NCI-H1417 (cell line): ENCODE data around the gene PSMF1.

ENCODE experiments used
- DNase-seq, 3 experiments: peaks; one replicate each; lab custom pipeline; 2025; lab: John Stamatoyannopoulos, UW

Gene PSMF1

DNA sequence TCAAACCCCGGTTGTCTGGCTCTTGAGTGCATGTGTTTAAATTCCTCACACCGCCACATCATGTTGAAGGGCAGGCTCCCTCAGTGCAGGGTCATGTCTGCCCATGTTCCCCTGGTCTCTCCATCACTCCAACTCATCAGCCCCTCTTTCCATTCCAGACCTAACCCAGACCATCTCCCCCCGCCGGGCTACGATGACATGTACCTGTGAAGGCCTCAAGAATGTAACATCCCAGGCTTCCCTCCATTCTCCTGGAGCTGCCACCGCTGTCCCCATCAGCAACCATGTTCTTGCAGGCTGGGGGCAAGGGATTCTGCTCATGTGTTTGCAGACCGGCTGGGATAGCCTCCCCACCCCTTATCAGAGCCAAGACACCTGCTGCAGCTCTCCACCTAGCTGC lies 46.5 kb downstream of the PSMF1 start:
- DNase-seq = no peak

DNA sequence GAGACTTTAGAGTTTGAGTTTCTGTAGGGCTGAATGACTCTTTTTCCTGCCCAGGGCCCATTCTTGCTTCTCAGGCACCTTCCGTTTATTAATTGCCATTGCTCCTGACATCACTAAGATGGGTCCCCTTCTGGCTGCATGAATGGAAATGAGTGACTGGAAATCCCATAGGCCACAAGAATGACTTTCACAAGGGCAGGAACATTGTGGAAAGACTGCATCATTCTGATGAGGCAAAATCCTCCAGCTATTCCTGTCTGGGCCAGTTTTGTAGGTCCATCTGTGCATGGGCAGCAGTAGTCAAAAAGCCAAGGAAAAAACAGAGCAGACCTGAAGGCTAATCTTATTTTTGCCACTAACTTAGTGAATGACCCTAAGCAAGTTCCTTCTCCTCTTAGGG lies 47.1 kb downstream of the PSMF1 start:
- no peak for DNase-seq

DNA sequence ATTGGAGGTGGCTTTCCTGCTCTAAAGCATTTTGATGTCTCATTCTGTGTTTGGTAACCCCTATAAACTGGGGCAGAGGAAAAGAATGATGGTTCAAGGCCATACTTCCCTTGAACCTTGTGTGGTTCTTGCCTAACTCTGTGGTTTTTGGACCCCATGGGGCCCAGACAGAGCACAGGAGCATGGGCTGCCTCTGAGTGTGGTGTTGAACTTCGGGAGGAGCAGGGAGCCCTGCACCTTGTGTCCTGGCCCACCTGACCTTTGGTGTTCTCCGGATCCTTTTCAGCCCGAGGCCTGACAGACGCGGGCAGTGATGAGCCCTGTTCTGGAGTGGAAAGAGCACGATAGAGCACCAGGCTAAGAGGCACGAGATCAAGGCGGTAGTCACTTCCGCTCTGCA lies 47.5 kb downstream of the PSMF1 start:
- no peak for DNase-seq

DNA sequence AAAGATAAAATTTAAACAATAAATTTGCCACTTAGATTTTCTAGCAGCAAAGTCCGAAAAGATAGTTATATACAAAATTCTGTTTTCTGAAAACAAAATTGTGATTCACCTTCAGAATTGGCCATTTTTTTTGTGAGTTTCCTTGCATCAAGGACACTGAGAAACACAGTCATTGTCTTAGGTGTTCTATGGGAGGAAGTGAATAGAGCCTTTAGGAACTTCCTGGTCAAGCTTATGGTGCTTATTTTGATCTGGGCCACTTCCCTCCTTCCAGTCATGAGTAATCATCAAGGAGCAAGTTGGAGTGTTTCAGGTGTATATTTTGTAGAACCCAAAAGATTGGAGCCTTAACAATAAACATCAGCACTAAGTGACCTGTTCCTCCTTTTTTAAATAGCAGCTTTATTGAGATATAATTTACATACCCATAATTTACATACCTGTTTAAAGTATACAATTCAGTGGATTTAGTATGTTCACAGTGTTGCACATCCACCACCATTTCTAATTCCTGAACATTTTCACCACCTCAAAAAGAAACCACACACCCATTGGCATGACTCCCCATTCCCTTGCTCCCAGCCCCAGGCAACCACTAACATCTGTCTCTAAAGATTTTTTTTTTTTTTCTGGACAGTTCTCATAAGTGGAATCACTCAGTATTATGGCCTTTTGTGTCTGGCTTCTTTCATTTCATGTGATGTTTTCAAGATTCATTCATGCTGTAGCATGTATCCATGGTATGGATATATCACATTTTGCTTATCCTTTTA lies 48.7 kb downstream of the PSMF1 start:
- DNase-seq = no peak

DNA sequence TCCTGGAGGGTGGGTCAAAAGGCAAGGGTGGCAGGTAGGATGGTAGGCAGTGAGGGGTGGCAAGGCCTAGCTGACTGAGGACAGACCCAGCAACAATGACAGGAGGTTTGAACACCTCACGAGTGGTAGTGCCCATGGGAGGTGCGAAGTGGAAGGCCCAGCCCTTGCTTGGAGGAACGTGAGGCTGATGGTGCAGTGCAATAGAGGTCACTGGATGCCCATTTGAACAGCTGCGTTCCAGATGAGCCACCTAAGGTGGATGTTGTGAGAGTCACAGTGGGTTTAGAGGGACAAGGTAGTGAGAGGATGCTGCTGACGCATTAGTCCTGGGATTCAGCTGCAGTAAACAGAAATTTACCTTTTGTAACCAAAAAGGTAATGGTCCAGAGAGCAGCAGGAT lies 50.8 kb downstream of the PSMF1 start:
- no peak for DNase-seq

DNA sequence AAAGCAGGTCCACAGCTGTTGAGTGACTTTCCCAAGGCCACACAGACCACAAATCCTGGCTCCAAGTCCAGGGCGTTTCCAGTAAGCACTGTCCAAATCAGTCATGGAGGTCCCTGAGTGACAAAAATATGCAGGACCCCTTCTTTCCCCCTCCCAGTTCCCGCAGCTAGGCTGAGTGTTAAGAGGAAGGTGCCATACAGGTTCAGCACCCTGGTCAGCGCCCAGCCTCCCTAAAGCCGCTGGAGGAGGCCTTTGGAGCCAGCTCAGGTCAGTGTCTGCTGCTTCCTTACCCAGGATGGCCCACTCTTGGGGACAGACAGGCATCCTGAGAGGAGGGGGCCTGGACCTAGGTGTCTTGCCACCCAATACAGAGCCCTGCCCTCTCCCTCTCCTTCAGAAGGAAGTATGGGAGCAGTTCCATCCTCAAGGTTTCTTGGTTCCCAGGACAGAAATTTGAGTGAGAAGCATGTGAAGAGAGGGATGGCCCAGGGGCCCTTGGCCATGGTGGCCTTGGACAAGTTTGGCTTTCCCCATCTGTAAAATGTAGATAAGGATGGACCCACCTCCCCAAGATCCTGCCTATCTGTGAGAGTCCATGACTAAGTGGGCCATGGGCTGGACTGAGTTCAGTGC lies 53.2 kb downstream of the PSMF1 start:
- no peak for DNase-seq

DNA sequence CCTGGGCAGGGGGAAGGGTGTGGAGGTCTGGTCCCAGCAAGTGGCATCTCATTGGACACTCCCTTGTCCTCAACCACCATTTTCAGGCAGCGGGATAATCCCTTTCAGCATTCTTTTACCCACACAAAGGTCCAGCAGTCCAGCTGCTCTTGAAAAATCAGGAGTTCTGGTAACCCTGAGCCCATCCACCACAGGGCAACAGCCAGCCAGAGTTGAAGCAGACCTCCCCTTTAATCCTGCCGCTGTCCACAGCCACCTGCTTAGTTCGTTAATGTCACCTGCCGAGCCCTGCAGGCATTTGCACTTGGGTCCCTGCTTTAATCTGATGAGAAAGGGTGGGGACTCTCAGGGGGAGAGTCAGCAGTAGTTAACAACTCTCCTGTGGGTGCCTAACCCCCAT lies 55.3 kb downstream of the PSMF1 start:
- peak in 2 of 3 experiments; percentile 35 to 54 for DNase-seq

DNA sequence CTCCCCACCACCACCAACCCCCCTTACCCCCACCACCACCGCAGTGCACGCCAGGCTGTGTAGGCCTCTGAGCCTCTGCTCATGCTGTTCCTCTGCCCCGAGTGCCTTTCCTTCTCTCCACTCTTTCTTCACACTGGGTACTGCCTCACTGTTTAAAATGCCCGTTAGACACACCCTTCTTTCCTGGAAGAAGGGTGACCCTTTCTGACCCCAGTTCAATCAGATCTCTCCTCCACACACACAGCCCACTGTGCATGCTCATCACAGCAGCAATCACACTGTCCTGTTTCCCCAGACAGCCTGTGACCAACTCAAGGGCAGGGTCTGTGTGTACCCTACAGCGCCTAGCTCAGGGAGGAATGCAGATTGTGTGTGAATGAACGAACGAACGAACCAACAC lies 56.4 kb downstream of the PSMF1 start:
- no peak for DNase-seq

DNA sequence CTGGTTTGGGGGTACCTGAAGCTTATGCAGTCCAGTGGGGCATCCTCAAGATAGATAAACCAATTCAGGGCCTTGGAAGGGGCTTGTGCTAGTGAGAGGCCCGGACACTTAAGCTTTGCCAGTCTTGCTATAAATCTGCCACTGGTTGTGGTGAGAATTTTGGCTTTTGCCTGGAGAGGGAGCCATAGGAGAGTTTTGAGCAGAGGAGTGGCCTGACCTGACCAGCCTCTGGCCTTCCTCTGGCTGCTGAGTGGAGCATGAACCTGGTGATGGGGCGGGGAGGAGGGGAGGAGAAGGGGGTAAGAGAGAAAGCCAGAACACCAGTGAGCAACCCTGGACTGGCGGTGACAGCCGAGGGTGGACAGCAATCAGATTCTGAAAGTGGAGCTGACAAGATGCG lies 59.3 kb downstream of the PSMF1 start:
- DNase-seq = no peak

DNA sequence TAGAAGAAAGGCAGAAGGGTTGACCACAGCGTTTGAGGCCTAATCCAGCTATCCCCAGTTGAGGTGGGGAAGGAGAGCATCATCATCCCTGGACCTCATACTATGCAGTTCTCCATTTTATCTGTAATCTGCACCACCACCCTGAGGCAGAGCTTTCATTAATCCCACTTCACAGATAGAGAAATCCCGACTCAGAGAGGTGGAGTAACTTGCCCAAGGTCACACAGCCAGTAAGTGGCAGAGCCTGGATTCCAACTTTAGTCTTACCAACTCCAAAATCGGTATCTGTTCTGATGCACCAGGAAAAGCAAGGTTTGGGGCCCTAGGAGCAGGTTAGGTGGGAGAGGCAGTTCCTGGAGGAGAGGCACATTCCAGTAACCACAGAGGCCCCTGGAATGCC lies 59.7 kb downstream of the PSMF1 start:
- no peak for DNase-seq

DNA sequence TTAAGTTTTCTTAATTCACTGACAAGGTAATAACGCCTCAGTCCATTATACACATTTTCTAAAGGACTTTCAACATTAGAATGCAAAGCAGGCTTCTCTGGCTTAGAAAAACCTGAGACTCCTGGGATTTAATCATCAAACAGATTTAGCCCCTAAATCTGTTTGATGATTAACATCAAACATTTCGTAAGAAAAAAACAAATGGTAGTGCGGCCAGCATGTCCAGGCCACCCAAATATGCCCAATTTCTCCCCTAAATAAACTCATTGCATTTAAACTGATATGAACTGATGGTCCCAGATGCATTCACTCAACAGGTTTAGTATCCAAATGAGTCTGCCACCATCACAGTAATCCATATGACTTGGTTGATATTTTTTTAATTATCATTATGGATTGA lies 60.2 kb downstream of the PSMF1 start:
- no peak for DNase-seq

DNA sequence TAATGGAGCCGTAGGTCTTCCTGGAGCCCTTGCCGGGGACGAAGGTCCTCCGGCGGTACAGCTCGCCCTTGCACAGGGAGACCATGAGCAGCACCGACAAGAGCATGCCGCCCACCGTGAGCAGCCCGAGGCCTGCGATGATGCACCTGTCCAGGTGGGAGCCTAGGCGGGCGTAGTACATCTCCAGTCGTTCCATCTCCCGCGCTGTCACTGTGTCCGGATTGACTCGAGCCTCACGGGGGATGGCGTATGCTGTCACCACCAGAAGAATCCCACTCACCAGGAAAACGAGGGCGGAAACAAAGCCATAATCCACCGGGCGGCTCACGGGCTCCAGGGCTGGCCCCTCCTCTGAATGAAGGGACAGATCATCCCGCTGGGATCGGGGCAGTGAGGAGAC lies 62.5 kb downstream of the PSMF1 start:
- no peak for DNase-seq

DNA sequence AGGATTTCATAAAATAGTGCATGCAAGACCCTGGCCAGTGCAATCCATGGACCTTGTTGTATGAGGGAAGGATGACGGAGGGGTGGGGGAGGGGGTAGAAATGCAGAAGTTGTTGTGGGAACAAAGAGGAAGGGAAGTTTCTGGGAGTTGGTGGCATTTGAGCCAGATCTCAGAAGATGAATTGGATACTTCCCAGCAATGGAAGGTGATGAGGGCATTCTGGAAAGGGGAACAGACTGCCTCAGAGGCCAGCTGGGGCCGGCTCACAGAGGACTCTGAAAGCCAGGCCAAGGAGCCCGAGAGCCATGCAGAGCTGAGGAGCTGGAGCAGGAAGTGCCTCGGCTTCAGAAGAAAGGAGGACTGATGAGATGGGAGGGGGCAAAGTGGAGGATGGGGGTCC lies 63.7 kb downstream of the PSMF1 start:
- no peak for DNase-seq

DNA sequence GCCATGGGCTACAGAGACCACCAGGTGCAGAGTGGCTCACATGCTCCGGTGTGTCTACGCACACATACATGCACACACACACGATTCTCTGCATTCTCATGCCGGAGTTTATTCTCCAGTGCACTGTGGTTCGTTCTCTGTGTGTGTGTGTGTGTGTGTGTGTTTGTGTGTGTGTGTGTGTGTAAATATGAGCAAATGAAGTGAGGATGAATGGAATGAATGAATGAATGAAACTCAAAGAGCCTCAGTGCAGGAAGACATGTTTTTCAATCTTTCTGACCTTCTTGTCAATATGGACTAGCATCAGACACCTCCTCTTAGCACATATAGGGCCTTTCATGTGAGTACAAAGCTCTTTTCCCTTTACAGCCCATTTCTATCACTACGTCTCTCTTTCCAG lies 64.8 kb downstream of the PSMF1 start:
- DNase-seq = no peak

DNA sequence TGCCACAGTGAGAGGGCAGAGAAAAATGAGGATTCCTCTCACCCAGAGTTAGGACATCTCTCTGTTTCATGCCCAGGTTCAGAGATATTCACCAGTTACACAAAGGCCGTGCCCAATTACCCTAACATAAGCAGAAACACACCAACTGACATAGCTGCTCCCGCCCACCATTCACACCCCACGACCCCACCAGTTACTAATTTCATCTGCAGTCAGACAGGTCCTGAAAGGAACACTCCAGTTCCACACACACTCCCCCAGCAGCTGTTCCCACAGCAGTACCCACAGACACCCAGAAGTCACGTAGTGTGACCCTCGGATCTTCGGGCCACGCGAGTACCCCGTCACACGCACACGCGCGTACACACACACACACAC lies 65.8 kb downstream of the PSMF1 start:
- no peak for DNase-seq

DNA sequence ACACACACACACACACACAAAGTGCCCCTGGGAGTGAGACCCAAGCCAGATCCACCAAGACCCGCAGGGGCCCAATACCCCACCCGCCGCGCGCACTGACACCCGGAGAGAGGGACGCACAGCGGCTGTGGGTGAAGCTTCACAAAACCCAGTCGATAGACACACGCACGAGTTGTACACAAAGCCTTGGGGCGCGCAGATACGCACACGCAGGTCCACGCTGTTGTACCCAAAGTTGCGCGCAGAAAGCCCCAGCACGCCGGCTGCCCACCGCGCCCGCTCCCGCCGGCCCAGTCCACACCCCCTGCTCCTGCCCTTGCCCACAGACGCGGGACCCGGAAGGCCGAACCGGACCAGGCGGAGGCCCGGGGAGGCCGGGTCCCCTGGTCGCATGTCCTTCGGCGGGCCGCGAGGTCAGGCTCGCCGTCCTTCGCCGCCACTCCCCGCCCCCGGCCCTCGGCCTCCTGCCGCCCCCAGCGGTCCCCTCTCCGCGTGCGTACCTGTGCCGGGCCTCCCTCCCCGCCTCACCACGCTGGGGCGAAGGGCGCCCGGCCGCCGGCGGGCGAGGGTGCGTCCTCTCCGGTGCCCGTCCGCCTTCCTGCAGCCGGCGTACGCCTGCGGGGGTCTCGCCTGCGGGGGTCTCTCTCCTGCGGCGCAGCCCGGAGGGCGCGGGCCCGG lies 66.4 kb downstream of the PSMF1 start, which contains the start of gene TMEM74B:
Gene TMEM74B, minus strand, starts transcription at position 344 of the 678 bp plus-strand sequence. CDS start 1,180 bp downstream, outside the sequence.
- DNase-seq = peak in 2 of 3 experiments; percentile 60 to 72

DNA sequence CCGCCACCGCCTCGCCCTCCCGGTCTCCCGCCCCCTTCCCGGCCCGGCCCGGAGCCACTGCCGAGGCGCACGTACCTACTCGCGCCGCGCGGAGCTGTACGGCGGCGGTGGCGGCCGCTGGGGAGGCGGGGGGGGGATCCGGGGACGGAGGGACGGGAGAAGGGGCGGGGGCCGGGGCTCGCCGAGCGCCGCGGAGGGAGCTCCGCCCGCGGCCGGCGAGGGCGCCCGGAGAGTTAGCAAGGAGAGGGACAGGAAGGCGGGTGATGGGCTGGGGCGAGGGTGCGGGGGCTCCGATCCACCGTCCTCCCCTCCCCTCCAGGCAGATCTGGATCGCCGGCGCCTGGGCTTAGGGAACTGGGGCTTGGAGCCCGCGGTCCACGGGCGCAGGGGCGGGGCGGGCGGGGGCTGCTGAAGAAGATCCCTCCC lies 66.9 kb downstream of the PSMF1 start:
- DNase-seq = peak in 2 of 3 experiments; percentile 67 to 72

DNA sequence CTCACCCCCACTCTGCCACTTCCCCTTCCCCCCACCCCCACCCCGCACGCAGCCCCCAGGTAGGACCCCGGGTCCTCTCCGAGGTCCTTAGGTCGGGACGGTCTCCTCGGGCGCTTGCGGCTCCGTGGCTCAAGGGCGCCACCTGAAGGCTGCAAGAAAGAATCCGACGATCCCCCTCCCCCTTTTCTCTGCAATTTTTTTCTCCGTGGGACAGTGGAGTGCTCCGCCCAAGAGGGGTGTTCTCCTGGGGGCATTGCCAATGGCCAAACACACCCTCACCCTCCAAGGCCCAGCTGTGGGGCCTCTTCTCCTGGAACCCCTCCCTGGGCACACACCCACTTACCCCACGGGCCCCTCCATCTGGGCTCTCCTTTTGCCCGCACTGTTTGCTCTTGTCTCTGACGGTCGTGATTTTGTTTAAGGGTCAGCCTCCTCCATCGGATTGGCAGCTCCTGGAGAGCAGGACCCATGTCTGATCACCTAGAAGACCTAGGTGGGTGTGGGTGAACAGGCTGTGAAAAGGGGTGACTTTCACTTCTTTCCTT lies 67.5 kb downstream of the PSMF1 start:
- peak in 2 of 3 experiments; percentile 47 to 72 for DNase-seq

DNA sequence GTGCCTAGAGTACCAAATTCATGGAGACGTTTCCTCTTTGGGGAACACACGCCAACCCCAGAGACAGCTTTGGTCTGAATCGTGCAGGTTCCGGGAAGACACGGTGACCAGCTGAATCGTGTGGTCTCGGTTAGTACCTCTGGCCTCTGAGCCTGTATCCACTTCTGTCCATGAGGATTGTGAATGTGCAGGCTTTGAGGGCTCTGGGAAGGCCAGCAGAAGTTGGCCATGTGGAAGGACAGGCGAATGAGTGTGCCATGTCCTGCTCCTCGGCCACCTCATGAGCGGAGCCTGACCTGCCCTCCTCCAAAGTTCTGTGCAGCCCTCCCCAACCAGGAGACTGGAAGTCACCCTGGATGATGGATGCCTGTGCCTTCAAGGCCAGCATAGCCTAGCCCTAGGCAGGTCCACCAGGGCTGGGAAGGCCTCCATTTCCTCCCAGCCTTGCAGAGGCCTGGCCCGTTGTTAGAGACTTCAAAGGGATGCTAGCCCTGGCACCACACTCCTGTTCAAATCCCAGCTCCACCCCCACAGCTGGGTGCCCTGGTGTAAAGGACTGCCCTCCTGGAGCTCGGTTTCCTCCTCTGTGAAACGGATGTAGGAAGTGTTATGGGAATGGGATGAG lies 68.1 kb downstream of the PSMF1 start:
- DNase-seq = no peak

DNA sequence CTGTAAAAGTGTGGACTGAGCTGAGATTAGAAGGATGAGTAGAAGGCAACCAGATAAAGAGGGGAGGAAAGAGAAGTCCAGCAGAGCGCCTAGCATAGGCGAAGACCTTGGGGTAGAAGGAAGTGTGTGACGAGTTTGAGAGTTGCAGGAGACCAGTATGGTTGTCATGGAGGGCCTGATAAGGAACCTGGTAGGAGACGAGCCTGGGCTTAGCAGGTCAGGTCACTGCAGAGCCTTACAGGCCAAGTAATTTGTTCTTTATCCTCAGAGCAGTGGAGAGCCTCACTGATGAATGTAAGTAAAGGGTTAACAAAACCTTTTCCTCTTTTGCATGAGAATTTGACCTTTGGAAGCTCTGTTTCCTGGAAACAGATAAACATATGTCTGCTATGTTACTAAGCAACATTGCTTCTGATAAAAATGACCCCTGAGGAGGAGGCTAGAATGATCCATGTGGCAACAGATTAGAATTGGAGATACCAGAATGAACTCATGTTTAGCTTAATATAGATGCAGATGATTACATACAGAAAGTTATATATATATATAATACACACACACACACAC lies 69.3 kb downstream of the PSMF1 start:
- DNase-seq = peak in 1 of 3 experiments; percentile 17

DNA sequence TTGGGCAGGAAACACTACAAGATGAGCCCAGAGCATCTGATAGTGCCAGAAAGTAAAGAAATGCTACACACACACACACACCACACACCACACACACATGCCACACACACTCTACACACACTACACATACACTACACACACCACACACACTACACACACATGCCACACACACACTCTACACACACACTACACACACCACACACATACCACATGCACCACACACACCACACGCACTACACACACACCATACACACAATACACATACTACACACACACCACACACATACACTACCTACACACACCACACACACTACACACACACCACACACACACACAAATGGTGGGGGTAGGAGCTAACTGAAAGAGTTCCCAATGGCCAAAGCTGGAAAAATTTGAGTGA lies 69.9 kb downstream of the PSMF1 start:
- DNase-seq = no peak

DNA sequence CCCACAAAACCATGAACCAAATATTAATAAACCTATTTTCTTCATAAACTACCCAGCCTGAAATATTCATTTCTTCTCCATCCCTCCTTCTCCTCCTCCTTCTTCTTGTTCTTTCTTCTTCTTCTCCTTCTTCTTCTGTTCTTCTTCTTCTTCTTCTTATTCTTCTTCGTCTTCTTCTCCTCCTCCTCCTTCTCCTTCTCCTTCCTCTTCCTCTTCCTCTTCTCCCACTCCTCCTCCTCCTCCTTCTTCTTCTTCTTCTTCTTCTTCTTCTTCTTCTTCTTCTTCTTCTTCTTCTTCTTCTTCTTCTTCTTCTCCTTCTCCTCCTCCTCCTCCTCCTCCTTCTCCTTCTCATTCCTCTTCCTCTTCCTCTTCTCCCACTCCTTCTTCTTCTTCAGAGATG lies 71.4 kb downstream of the PSMF1 start:
- DNase-seq = no peak
